HUES6 (cell line): ENCODE data around the gene ADGRG6.

Experiments used
- H3K27ac ChIP-seq: 2 replicates; pipeline ENCODE4 v1.7.0; 2013; ENCODE audit warnings: low read depth, mild to moderate bottlenecking, low read length, inconsistent platforms
- H3K27me3 ChIP-seq: 2 replicates; pipeline ENCODE4 v1.6.1; 2013; ENCODE audit warnings: low read length; ENCODE audit not compliant: control insufficient read depth, insufficient read depth
- H3K36me3 ChIP-seq: 2 replicates; pipeline ENCODE4 v1.6.1; 2013; ENCODE audit warnings: low read length; ENCODE audit not compliant: control insufficient read depth, insufficient read depth
- H3K4me1 ChIP-seq: 2 replicates; pipeline ENCODE4 v1.6.1; 2013; ENCODE audit warnings: low read length; ENCODE audit not compliant: control insufficient read depth, insufficient read depth
- H3K4me3 ChIP-seq: 2 replicates; pipeline ENCODE4 v1.5.1; 2013; ENCODE audit warnings: low read depth, low read length
- H3K9ac ChIP-seq: one replicate; pipeline ENCODE4 v1.6.1; 2013; ENCODE audit warnings: mild to moderate bottlenecking, low read length
- H3K9me3 ChIP-seq: 2 replicates; pipeline ENCODE4 v1.6.1; 2013; ENCODE audit warnings: low read depth, low read length; ENCODE audit not compliant: control insufficient read depth, insufficient read depth

Gene ADGRG6

GRCh38 chr6:142489722-142490610, 188.2 kb downstream of the ADGRG6 start:
- no peaks in the 10 kb centered on the region for H3K36me3 ChIP-seq
- no peak overlapping the region for H3K27ac ChIP-seq
- no peaks in the 10 kb centered on the region for H3K27me3 ChIP-seq
- no peaks in the 10 kb centered on the region for H3K9me3 ChIP-seq
- no peak overlapping the region for H3K9ac ChIP-seq
- H3K4me3 ChIP-seq = no peak overlapping the region
- no peaks in the 10 kb centered on the region; the same call in 1 of the 2 replicates for H3K4me1 ChIP-seq
